AML-193 (cell line): ENCODE results near the gene SPEG.

Source experiments
- DNase-seq, 2 experiments: peaks; one replicate each; lab custom pipeline; 2025; lab: John Stamatoyannopoulos, UW

Gene SPEG

GRCh38 chr2:219425238-219426067 is 9.2 kb upstream of the SPEG start:
- DNase-seq = no peak

- no peak for DNase-seq
Observed at GRCh38 chr2:219426068-219426443, 8.6 kb upstream of the SPEG start.

GRCh38 chr2:219426534-219427136 is 8.0 kb upstream of the SPEG start:
- no peak for DNase-seq

- DNase-seq = no peak
Observed at GRCh38 chr2:219428469-219428868, 6.2 kb upstream of the SPEG start.

GRCh38 chr2:219429958-219430606 is 4.6 kb upstream of the SPEG start:
- no peak for DNase-seq

- no peak for DNase-seq
Observed at GRCh38 chr2:219430633-219431615, 3.7 kb upstream of the SPEG start.

- DNase-seq = peak in 1 of 2 experiments; percentile 25
Observed at GRCh38 chr2:219433666-219434467, 776 bp upstream of the SPEG start.

- DNase-seq = no peak
Observed at GRCh38 chr2:219434468-219434717, 250 bp upstream of the SPEG start.

GRCh38 chr2:219435701-219436100 is 1.1 kb downstream of the SPEG start:
- DNase-seq = no peak

GRCh38 chr2:219436491-219436890 is 1.8 kb downstream of the SPEG start:
- no peak for DNase-seq

- DNase-seq = no peak
Observed at GRCh38 chr2:219437141-219437540, 2.5 kb downstream of the SPEG start.

- no peak for DNase-seq
Observed at GRCh38 chr2:219437690-219438206, 3.1 kb downstream of the SPEG start.

- DNase-seq = no peak
Observed at GRCh38 chr2:219438453-219438852, 3.8 kb downstream of the SPEG start.

- no peak for DNase-seq
Observed at GRCh38 chr2:219439506-219439905, 4.9 kb downstream of the SPEG start.

- no peak for DNase-seq
Observed at GRCh38 chr2:219440388-219441256, 6.0 kb downstream of the SPEG start.

- DNase-seq = no peak
Observed at GRCh38 chr2:219441451-219442255, 7.0 kb downstream of the SPEG start.

- DNase-seq = no peak
Observed at GRCh38 chr2:219442256-219443015, 7.8 kb downstream of the SPEG start.

GRCh38 chr2:219443016-219443696 is 8.5 kb downstream of the SPEG start:
- DNase-seq = no peak
